ENCODE measurements around the gene MYO7B. TPM values are rescaled to one million over a fixed set of nuclear protein-coding genes. Genes with fewer than 3 reads are reported as not detected.

The MYO7B gene
- total RNA-seq, 1 donor from 2014 or later, result 0.78 TPM

GRCh38 chr2:127648321-127648720 lies 112.8 kb downstream of the MYO7B start:
- no peak for DNase-seq (ENCODE audit: low spot score)

- no peak for DNase-seq (ENCODE audit: low spot score)
These were observed 113.7 kb downstream of the MYO7B start for GRCh38 chr2:127649100-127649611.

- DNase-seq (ENCODE audit: low spot score), result peak; percentile 89
These were observed 114.2 kb downstream of the MYO7B start for GRCh38 chr2:127649684-127650040.

DNA sequence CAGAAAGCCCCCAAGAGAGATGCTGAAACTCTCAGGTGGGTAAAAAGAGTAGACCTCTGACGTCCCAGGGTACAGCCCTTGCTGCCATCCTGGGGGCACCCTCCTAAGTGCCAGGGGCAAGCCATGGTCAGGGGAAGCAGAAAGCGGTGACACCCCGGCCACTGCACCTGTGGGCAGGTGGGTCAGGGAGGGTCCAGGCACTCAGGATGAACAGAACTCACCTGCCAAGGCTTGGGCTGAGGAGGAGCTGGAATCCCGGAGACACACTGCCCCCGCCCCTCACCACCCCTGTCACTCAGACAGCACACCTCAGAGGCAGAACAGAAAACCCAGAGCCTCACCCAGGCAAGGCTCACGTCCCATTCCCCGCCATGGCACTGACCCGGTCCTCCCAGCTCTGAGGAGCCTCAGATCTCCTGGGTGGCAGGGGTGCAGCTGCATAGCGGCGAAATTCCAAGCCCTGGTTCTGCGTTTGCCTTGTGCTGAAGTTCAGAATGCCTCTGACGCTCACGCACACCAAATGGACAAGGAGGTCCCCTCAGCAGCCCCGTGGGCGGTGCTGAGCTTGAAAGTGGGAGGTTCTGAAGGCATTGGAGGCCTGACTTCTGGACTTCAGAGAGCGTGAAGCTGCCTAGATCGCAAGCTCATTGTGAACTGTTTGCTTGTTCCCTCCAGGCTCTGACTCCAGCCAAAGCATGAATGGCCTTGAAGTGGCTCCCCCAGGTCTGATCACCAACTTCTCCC lies 114.7 kb downstream of the MYO7B start:
- DNase-seq (ENCODE audit: low spot score), result no peak

- no peak for DNase-seq (ENCODE audit: low spot score)
These were observed 115.4 kb downstream of the MYO7B start for GRCh38 chr2:127650785-127651380.

DNA sequence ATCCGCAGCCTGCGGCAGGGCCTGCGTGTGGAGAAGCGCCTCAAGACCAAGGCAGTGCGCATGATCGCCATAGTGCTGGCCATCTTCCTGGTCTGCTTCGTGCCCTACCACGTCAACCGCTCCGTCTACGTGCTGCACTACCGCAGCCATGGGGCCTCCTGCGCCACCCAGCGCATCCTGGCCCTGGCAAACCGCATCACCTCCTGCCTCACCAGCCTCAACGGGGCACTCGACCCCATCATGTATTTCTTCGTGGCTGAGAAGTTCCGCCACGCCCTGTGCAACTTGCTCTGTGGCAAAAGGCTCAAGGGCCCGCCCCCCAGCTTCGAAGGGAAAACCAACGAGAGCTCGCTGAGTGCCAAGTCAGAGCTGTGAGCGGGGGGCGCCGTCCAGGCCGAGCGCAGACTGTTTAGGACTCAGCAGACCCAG lies 115.9 kb downstream of the MYO7B start:
- no peak for DNase-seq (ENCODE audit: low spot score)

DNA sequence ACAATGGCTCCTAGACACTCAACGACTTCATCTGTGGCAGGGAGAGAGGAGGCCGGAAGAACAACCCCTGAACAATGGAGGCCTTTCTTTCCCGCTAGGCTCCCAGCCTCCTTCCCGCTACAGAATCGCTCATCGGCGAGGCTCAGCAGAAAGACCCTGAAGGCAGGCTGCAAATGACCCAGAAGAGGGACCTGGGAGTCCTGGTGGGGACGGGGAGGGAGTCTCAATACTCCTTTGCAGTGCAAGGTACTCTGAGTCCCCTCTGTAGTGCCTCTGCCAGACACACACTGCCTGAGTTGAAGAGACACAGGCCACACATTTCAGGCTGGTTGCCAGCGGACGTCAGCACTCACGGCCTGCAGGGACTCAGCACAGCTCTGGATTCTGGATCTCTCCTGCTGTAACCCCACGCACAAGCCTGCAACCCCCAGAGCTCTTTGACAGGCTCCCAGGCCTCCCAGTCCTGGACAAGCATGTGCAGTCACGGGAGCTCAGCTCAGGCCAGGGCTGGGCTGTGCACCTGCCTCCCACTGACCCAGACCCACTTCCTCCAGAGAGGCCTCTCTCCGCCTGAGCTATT lies 116.6 kb downstream of the MYO7B start:
- no peak for DNase-seq (ENCODE audit: low spot score)

- DNase-seq (ENCODE audit: low spot score), result no peak
These were observed 117.4 kb downstream of the MYO7B start for GRCh38 chr2:127652786-127653357.

DNA sequence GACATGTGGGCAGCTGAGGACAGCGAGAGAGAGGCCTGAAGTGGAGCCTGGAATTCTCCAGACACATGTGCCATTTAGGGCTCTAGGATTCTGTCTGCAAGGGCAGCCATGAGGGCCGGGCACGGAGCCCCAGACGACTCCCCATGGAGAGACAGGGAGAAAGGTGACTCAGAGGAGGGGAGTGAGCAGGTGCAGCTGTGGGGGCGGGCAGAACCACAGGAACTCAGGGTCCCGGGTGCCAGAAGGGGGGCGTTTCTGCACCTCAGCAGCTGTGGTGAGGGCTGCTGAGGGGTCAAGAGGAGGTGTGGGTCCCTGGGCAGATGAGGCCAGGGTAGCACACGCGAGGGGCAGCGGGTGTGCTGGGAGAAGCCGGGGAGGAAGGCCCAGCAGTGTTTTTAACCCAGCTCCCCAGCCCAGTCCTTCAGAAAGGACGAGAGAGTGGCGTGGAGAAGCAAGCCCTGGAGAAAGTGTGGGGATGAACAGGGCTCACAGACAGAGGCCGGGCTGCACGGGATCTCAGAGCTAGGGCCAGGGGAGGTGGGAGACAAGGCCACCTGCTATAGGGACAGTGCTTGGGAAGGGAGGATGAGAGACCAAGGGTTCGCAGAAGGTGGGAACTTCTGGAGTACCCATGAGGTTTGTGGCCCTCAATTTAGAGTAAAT lies 118.1 kb downstream of the MYO7B start:
- no peak for DNase-seq (ENCODE audit: low spot score)

- no peak for DNase-seq (ENCODE audit: low spot score)
These were observed 118.8 kb downstream of the MYO7B start for GRCh38 chr2:127654084-127654837.

GRCh38 chr2:127654838-127655175 lies 119.3 kb downstream of the MYO7B start:
- DNase-seq (ENCODE audit: low spot score), result no peak

GRCh38 chr2:127655209-127656073 lies 120.0 kb downstream of the MYO7B start:
- no peak for DNase-seq (ENCODE audit: low spot score)

DNA sequence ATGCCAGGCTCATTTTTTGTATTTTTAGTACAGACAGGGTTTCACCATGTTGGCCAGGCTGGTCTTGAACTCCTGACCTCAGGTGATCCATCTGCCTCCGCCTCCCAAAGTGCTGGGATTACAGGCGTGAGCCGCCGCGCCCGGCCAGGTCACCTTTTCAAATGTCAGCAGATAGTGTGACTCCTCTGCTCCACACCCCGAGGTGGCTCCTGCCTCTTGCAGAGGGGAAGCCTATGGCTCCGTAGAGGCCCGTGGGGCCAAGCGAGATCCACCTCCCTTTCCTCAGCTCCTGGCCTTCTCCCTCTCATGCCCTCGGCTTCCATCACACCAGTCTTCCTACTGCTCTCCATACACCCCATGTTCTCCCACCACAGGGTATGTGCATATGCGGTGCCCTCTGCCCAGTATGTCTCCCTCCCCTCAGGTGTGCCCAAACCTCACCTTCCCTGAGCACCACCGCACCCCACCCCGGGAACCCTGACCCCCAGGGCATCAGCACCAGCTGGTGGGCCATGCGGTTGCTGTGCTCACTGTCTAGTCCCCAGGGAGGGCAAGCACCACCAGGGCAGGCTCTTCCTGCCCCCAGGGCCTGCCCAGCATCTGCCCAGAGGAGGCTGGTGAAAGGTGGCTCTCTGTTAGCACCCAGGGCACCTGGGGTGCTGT lies 121.2 kb downstream of the MYO7B start:
- DNase-seq (ENCODE audit: low spot score), result no peak

DNA sequence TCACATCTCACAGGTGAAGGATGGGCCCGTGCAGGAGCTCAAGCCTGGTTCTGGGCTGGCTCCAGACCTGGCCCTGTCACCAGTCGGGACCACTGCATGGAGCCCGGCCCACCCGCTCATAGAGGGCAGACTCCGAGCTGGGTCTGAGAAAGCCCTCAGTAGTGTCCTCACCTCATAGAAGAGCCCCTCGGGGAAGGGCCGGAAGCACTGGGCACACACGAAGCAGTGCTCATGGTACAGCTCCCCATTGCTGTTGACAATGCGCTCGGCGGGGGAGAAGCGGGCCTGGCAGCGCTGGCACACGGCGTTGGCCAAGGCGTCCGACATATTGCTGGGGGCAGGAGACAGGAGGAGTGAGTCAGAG lies 121.7 kb downstream of the MYO7B start:
- DNase-seq (ENCODE audit: low spot score), result no peak

GRCh38 chr2:127658146-127658545 lies 122.7 kb downstream of the MYO7B start:
- no peak for DNase-seq (ENCODE audit: low spot score)

DNA sequence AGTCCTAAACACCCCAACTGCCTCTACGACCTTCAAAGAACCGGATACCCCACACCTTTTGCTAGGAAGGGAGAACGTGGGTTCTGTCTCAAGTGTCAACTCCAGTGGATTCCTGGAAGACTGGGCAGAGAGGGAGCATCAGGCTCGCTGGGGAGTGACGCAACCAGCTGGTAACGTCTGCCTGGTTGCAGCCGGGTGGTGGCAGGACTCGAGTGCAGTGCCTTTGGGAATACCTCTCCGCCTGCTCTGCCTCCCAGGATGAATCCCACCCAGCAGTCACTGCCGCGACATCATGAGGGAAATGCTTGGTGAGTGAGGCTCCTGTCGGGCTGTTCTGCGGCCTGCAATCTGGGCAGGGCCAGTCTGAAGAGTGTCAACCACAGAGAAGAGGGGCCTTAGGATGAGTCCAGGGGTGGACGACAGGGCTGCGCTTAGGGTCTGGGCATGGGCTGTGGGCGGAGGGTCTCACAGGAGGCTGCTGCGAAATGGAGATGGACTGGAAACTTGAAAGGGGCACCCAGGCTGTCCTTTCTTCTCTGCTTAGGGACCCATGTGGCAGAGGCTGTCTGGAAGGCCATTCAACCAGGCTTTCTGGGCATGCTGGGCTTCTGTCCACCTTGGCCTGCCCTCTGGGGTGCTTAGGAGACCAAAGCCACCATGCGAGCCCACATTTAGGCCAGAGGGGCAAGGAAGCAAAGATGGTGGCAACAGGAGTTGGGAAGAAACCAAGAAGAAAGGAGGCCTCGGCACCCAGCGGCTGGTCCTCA lies 123.3 kb downstream of the MYO7B start:
- no peak for DNase-seq (ENCODE audit: low spot score)

GRCh38 chr2:127659408-127660290 lies 124.2 kb downstream of the MYO7B start:
- DNase-seq (ENCODE audit: low spot score), result no peak

DNA sequence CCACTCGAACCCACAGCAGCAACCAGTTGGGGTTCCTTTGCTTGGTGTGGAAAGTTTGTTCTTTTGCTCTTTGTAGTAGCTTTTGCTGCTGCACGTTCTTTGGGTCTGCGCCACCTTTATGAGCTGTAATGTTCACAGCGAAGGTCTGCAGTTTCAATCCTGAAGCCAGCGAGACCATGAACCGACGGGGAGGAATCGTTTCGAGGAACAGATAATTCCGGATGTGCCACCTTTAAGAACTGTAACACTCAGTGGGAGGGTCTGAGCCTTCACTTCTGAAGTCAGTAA lies 124.8 kb downstream of the MYO7B start:
- DNase-seq (ENCODE audit: low spot score), result no peak
